Astrocyte (in vitro differentiated cells and primary cell): ENCODE results near the gene NOCT.

Experiments used
- CTCF ChIP-seq: IDR thresholded peaks from 2 replicates; pipeline ENCODE4 v1.5.1; 2011; ENCODE audit warnings: low read depth, mild to moderate bottlenecking, inconsistent platforms, low read length, moderate library complexity; ENCODE audit not compliant: insufficient read depth
- EZH2 ChIP-seq: IDR thresholded peaks from 2 replicates; pipeline ENCODE4 v1.6.1; 2012; ENCODE audit warnings: mild to moderate bottlenecking, low read length, inconsistent platforms; ENCODE audit not compliant: insufficient read depth

- TF ChIP-seq CTCF (no peak), EZH2 (no peak)
Observed at GRCh38 chr4:139015948-139016471, 429 bp downstream of the NOCT start.
